ENCODE data around the gene FBXW8. TPM values are rescaled to one million over a fixed set of nuclear protein-coding genes. Genes with fewer than 3 reads are reported as not detected.
A peak's percentile ranks its signal among the peaks of the same experiment; 100 is the strongest.

Gene FBXW8
- total RNA-seq, 4 donors from 2014 or later, result 7.4 to 15.4 (median 10.2) TPM

GRCh38 chr12:116959845-116960514 is 49.2 kb downstream of the FBXW8 start:
- no peak for DNase-seq
- TF ChIP-seq CTCF (IDR thresholded peaks at IDR 0.05) (no peak), POLR2A (IDR thresholded peaks at IDR 0.05) (no peak)
- Histone ChIP-seq H3K9me3 (no peaks in the 10 kb centered on the region), H3K27ac (no peak overlapping the region), H3K27me3 (no peaks in the 10 kb centered on the region), H3K36me3 (peaks cover 0 to 29% (median 0%) of the 10 kb centered on the region in 3 donors), H3K4me1 (peaks cover 0 to 7% (median 0%) of the 10 kb centered on the region in 3 donors), H3K4me3 (no peak overlapping the region)
- WGBS, 2 donors, result 80 to 85% methylated on average over 5 of the region's 5 CpGs
- intact Hi-C loops (cut with DNase I), result no loop called here

- no peaks in the 10 kb centered on the region for H3K9me3 ChIP-seq
- no peaks in the 10 kb centered on the region for H3K4me1 ChIP-seq
- 84 to 90% methylated on average over 2 to 4 of the region's 4 CpGs for WGBS, 2 donors
- intact Hi-C loops (cut with DNase I), result no loop called here
- TF ChIP-seq POLR2A (IDR thresholded peaks at IDR 0.05) (no peak), CTCF (IDR thresholded peaks at IDR 0.05) (no peak)
- no peaks in the 10 kb centered on the region for H3K27me3 ChIP-seq
- no peak for DNase-seq
- no peak overlapping the region for H3K4me3 ChIP-seq
- H3K27ac ChIP-seq, result no peak overlapping the region
- peaks cover 0 to 43% (median 1%) of the 10 kb centered on the region in 3 donors for H3K36me3 ChIP-seq
Measured at GRCh38 chr12:116962197-116962596, 51.4 kb downstream of the FBXW8 start.

- Histone ChIP-seq H3K4me1 (no peaks in the 10 kb centered on the region), H3K4me3 (no peak overlapping the region), H3K36me3 (peaks cover 0 to 46% (median 5%) of the 10 kb centered on the region in 3 donors), H3K27ac (no peak overlapping the region), H3K27me3 (no peaks in the 10 kb centered on the region), H3K9me3 (no peaks in the 10 kb centered on the region)
- DNase-seq, result no peak
- no peak for TF ChIP-seq CTCF (IDR thresholded peaks at IDR 0.05)
- 88 to 100% methylated on average over 5 to 8 of the region's 9 CpGs for WGBS, 2 donors
- intact Hi-C loops (cut with DNase I), result no loop called here
Measured at GRCh38 chr12:116962783-116963356, 52.1 kb downstream of the FBXW8 start.

- Histone ChIP-seq H3K4me3 (no peak overlapping the region), H3K36me3 (peaks cover 0 to 48% (median 5%) of the 10 kb centered on the region in 3 donors), H3K4me1 (no peaks in the 10 kb centered on the region), H3K27ac (peak overlapping the region in 1 of 4 donors; percentile 13), H3K27me3 (no peaks in the 10 kb centered on the region), H3K9me3 (no peaks in the 10 kb centered on the region)
- WGBS, 2 donors, result 76 to 77% methylated on average over 11 to 14 of the region's 14 CpGs
- TF ChIP-seq POLR2A (IDR thresholded peaks at IDR 0.05) (no peak), CTCF (IDR thresholded peaks at IDR 0.05) (no peak)
- intact Hi-C loops (cut with DNase I), result no loop called here
- no peak for DNase-seq
Measured at GRCh38 chr12:116964054-116965050, 53.6 kb downstream of the FBXW8 start.

Data from esophagus squamous epithelium (tissue), 5 donors.